Liver (tissue), 9 donors: Measurements from ENCODE around the gene NDUFS6. TPM values are rescaled to one million over a fixed set of nuclear protein-coding genes. Genes with fewer than 3 reads are reported as not detected.

ENCODE experiments used
- DNase-seq: peaks from one replicate; pipeline ENCODE4 v3.0.0-alpha.2; 2017; ENCODE audit warnings: low spot score
- H3K27ac ChIP-seq, 2 donors: one replicate each; pipeline ENCODE4 v1.7.0; 2013; ENCODE audit warnings: inconsistent platforms in 2 of 2, low read length in 2 of 2, control low read depth in 1 of 2, low read depth in 1 of 2, mild to moderate bottlenecking in 1 of 2
- H3K27me3 ChIP-seq, 4 donors: one replicate each; pipeline versions ENCODE4 v1.6.1 to v1.7.0; 2013; ENCODE audit warnings: low read length in 3 of 4, inconsistent platforms in 1 of 4, mild to moderate bottlenecking in 1 of 4, moderate library complexity in 1 of 4; ENCODE audit not compliant: control insufficient read depth in 4 of 4, insufficient read depth in 4 of 4
- H3K36me3 ChIP-seq, 4 donors: one replicate each; pipeline versions ENCODE4 v1.6.1 to v1.7.0; 2013; ENCODE audit warnings: low read length in 3 of 4, mild to moderate bottlenecking in 3 of 4, low read depth in 1 of 4, moderate library complexity in 1 of 4; ENCODE audit not compliant: control insufficient read depth in 4 of 4, insufficient read depth in 3 of 4
- H3K4me1 ChIP-seq, 4 donors: one replicate each; pipeline versions ENCODE4 v1.6.1 to v1.7.0; 2013; ENCODE audit warnings: low read length in 3 of 4, mild to moderate bottlenecking in 3 of 4, moderate library complexity in 1 of 4; ENCODE audit not compliant: control insufficient read depth in 4 of 4, insufficient read depth in 4 of 4
- H3K4me3 ChIP-seq, 3 donors: one replicate each; pipeline versions ENCODE4 v1.6.1 to v1.7.0; 2013; ENCODE audit warnings: low read length in 3 of 3, control low read depth in 1 of 3, low read depth in 1 of 3, mild to moderate bottlenecking in 1 of 3
- H3K9ac ChIP-seq, 2 donors: one replicate each; pipeline ENCODE4 v1.7.0; 2013; ENCODE audit warnings: low read length in 2 of 2, mild to moderate bottlenecking in 2 of 2, moderate library complexity in 2 of 2, control low read depth in 1 of 2, low read depth in 1 of 2
- H3K9me3 ChIP-seq, 4 donors: one replicate each; pipeline versions ENCODE4 v1.6.1 to v1.7.0; 2013; ENCODE audit warnings: low read length in 3 of 4; ENCODE audit not compliant: control insufficient read depth in 4 of 4
- ATF3 ChIP-seq: IDR thresholded peaks from 2 replicates; pipeline ENCODE4 v1.6.1; 2016; ENCODE audit warnings: antibody characterized with exemption
- EGR1 ChIP-seq, 2 donors: IDR thresholded peaks; 2 replicates each; pipeline ENCODE4 v1.6.1; 2016 to 2018; ENCODE audit warnings: antibody characterized with exemption in 2 of 2, low read depth in 2 of 2
- FOXA1 ChIP-seq: IDR thresholded peaks from 2 replicates; pipeline ENCODE4 v1.6.1; 2016; ENCODE audit warnings: antibody characterized with exemption
- FOXA2 ChIP-seq: IDR thresholded peaks from 2 replicates; pipeline ENCODE4 v1.6.1; 2016; ENCODE audit warnings: antibody characterized with exemption
- HNF4A ChIP-seq, 2 donors: conservative IDR thresholded peaks; 2 replicates each; pipeline ENCODE4 v1.6.1; 2016; ENCODE audit warnings: antibody characterized with exemption in 2 of 2, mild to moderate bottlenecking in 2 of 2
- HNF4G ChIP-seq: IDR thresholded peaks from 2 replicates; pipeline ENCODE4 v1.6.1; 2016; ENCODE audit warnings: antibody characterized with exemption
- NR2F2 ChIP-seq: IDR thresholded peaks from 2 replicates; pipeline ENCODE4 v1.6.1; 2016; ENCODE audit warnings: antibody characterized with exemption
- REST ChIP-seq: IDR thresholded peaks from 2 replicates; pipeline ENCODE4 v1.6.1; 2016; ENCODE audit warnings: antibody characterized with exemption, mild to moderate bottlenecking
- YY1 ChIP-seq: IDR thresholded peaks from 2 replicates; pipeline ENCODE4 v1.6.1; 2016; ENCODE audit warnings: antibody characterized with exemption, mild to moderate bottlenecking
- ZBTB33 ChIP-seq: IDR thresholded peaks from 2 replicates; pipeline ENCODE4 v1.6.1; 2016; ENCODE audit warnings: antibody characterized with exemption
- WGBS: extraction: QIAGEN DNeasy Blood & Tissue Kit; methylation state at CpG from one replicate; pipeline ENCODE4 v1.1.7; 2013; 5-methylcytosine and 5-hydroxymethylcytosine counted together
- polyA plus RNA-seq, 2 donors: library from polyadenylated mRNA; stranded (reverse) in 1 of 2; unstranded in 1 of 2; fragments of 200-250 nt in 1 of 2; fragments of >200 nt in 1 of 2; fragmentation: Nextera tagmentation in 1 of 2; extraction: Ambion mirVana in 1 of 2; gene quantifications; one replicate each; pipeline versions ENCODE4 v1.2.1 to v1.2.3, GENCODE V29; 2013 to 2015
- total RNA-seq, 2 donors: library from RNA; depleted of rRNA; stranded (reverse); fragments of >200 nt; gene quantifications; one replicate each; pipeline ENCODE4 v1.2.3, GENCODE V29; 2014
- TF ChIP-seq, protein P1 (sequence below): fragments of 150-350 bp; IDR thresholded peaks from 2 replicates; pipeline ENCODE4 v1.5.1; 2017; ENCODE audit warnings: improper control_type of control experiment, low read depth, low read length; ENCODE audit not compliant: missing input control
- donor health status: healthy.
- donor health status: healthy.
- donor health status: healthy.
- donor health status: healthy.
- donor health status: healthy.

NDUFS6 gene
- total and polyA plus RNA-seq, 4 donors: 18.7 to 82.5 (median 47.3) TPM

GRCh38 chr5:1864896-1865440, 63.8 kb downstream of the NDUFS6 start:
- Histone ChIP-seq H3K36me3 (no peaks in the 10 kb centered on the region), H3K27ac (no peak overlapping the region), H3K4me1 (no peaks in the 10 kb centered on the region), H3K4me3 (no peak overlapping the region), H3K9me3 (no peaks in the 10 kb centered on the region), H3K9ac (no peak overlapping the region), H3K27me3 (peaks cover 0 to 8% (median 5%) of the 10 kb centered on the region in 4 donors)
- WGBS: 68% methylated on average over 16 of the region's 16 CpGs
- no peak for DNase-seq
- no peak for TF ChIP-seq FOXA1
- no peak for TF ChIP-seq HNF4G
- TF ChIP-seq NR2F2: no peak
- TF ChIP-seq REST: no peak
- TF ChIP-seq FOXA2: no peak
- TF ChIP-seq ZBTB33: no peak
- TF ChIP-seq YY1: no peak
- TF ChIP-seq, protein P1, sequence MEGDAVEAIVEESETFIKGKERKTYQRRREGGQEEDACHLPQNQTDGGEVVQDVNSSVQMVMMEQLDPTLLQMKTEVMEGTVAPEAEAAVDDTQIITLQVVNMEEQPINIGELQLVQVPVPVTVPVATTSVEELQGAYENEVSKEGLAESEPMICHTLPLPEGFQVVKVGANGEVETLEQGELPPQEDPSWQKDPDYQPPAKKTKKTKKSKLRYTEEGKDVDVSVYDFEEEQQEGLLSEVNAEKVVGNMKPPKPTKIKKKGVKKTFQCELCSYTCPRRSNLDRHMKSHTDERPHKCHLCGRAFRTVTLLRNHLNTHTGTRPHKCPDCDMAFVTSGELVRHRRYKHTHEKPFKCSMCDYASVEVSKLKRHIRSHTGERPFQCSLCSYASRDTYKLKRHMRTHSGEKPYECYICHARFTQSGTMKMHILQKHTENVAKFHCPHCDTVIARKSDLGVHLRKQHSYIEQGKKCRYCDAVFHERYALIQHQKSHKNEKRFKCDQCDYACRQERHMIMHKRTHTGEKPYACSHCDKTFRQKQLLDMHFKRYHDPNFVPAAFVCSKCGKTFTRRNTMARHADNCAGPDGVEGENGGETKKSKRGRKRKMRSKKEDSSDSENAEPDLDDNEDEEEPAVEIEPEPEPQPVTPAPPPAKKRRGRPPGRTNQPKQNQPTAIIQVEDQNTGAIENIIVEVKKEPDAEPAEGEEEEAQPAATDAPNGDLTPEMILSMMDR: no peak
- TF ChIP-seq HNF4A (conservative IDR thresholded peaks at IDR 0.05): no peak
- no peak for TF ChIP-seq EGR1 (IDR thresholded peaks at IDR 0.05; ENCODE audit: low read depth in 2 of 2)

- TF ChIP-seq ATF3: no peak
- Histone ChIP-seq H3K4me3 (no peak overlapping the region), H3K27me3 (peaks cover 0 to 8% (median 5%) of the 10 kb centered on the region in 4 donors), H3K36me3 (no peaks in the 10 kb centered on the region), H3K4me1 (no peaks in the 10 kb centered on the region), H3K9ac (no peak overlapping the region), H3K27ac (no peak overlapping the region), H3K9me3 (no peaks in the 10 kb centered on the region)
- no peak for DNase-seq
- WGBS: 74% methylated on average over 14 of the region's 14 CpGs
Observed at GRCh38 chr5:1865486-1865885, 64.3 kb downstream of the NDUFS6 start.

Other genes starting within 250 kb of the NDUFS6 start
- 10 to 100 TPM; 22.3 to 29.2 TPM for gene MRPL36, start 1.6 kb upstream of the NDUFS6 start, total RNA-seq
- 100 to 1,000 TPM in 1 of 2 donors, 10 to 100 TPM in 1; 83.5 to 106 TPM for gene MRPL36, start 1.6 kb upstream of the NDUFS6 start, polyA plus RNA-seq
- gene IRX4, start 81.5 kb downstream of the NDUFS6 start, total RNA-seq: not detected
- gene IRX4, start 81.5 kb downstream of the NDUFS6 start, polyA plus RNA-seq: not detected